H1 (cell line): ENCODE results near the gene NELFB.

Experiments
- CEBPB ChIP-seq: IDR thresholded peaks from 2 replicates; pipeline ENCODE4 v1.6.1; 2012; ENCODE audit warnings: low read depth, low read length
- CTCF ChIP-seq, 3 experiments: IDR thresholded peaks; 1 replicate in 2 of 3; 2 replicates in 1 of 3; pipeline versions ENCODE4 v1.5.1 to v1.6.1; 2011; ENCODE audit warnings: low read length in 3 of 3, mild to moderate bottlenecking in 3 of 3, inconsistent platforms in 2 of 3, low read depth in 1 of 3, moderate library complexity in 1 of 3; ENCODE audit not compliant: insufficient read depth in 1 of 3; ENCODE audit errors: control extremely low read depth in 1 of 3
- E2F6 ChIP-seq: IDR thresholded peaks from 2 replicates; pipeline ENCODE4 v1.6.1; 2012; ENCODE audit warnings: inconsistent platforms
- EGR1 ChIP-seq: IDR thresholded peaks from 2 replicates; pipeline ENCODE4 v1.6.1; 2011; ENCODE audit warnings: low read depth, low read length, borderline replicate concordance
- EZH2 ChIP-seq: fragments of 200-600 bp; sonication (generic); IDR thresholded peaks from 2 replicates; pipeline ENCODE4 v1.7.1; 2012; ENCODE audit warnings: low read depth, mild to moderate bottlenecking, moderate library complexity, low read length, inconsistent platforms; ENCODE audit not compliant: severe bottlenecking
- JUND ChIP-seq: IDR thresholded peaks from 2 replicates; pipeline ENCODE4 v1.6.1; 2011; ENCODE audit warnings: mild to moderate bottlenecking, improper control_type of control experiment, low read length
- MAX ChIP-seq: IDR thresholded peaks from 2 replicates; pipeline ENCODE4 v1.6.1; 2012; ENCODE audit warnings: inconsistent platforms
- POLR2AphosphoS5 ChIP-seq: IDR thresholded peaks from 2 replicates; pipeline ENCODE4 v1.6.1; 2011; ENCODE audit warnings: low read depth, low read length
- SIN3A ChIP-seq, 2 experiments: IDR thresholded peaks in 1 of 2; conservative IDR thresholded peaks in 1 of 2; 2 replicates each; pipeline ENCODE4 v1.6.1; 2011 to 2012; ENCODE audit warnings: low read length in 2 of 2, improper control_type of control experiment in 1 of 2, low read depth in 1 of 2, mild to moderate bottlenecking in 1 of 2
- TAF1 ChIP-seq: IDR thresholded peaks from 2 replicates; pipeline ENCODE4 v1.6.1; 2011; ENCODE audit warnings: mild to moderate bottlenecking, low read depth, low read length
- YY1 ChIP-seq: IDR thresholded peaks from 2 replicates; pipeline ENCODE4 v1.6.1; 2011; ENCODE audit warnings: low read depth, mild to moderate bottlenecking, low read length
- ZNF274 ChIP-seq: IDR thresholded peaks from 2 replicates; pipeline ENCODE4 v1.7.0; 2012; ENCODE audit warnings: low read length, borderline replicate concordance; ENCODE audit errors: extremely low read depth

- TF ChIP-seq EZH2 (no peak), YY1 (no peak), MAX (no peak), CTCF (IDR thresholded peaks at IDR 0.05; ENCODE audit: control extremely low read depth in 1 of 3, insufficient read depth in 1 of 3, low read depth in 1 of 3, low read length in 3 of 3) (no peak), EGR1 (no peak), SIN3A (conservative IDR thresholded peaks at IDR 0.05 in 1 of 2, IDR thresholded peaks at IDR 0.05 in 1 of 2; ENCODE audit: low read depth in 1 of 2, low read length in 2 of 2) (no peak), POLR2AphosphoS5 (no peak), E2F6 (no peak), JUND (no peak), CEBPB (no peak), ZNF274 (no peak), TAF1 (no peak)
Measured at GRCh38 chr9:137219757-137220316, 35.3 kb upstream of the NELFB start.
